C4-2B (cell line): ENCODE results near the gene FNDC3B.

Source experiments
- H3K27ac ChIP-seq: fragments of 450-650 bp; 2 replicates; pipeline ENCODE4 v1.5.1; 2017
- CTCF ChIP-seq: fragments of 450-650 bp; conservative IDR thresholded peaks from 2 replicates; pipeline ENCODE4 v1.5.1; 2017; ENCODE audit warnings: mild to moderate bottlenecking
- ZFX ChIP-seq: fragments of 450-650 bp; IDR thresholded peaks from 2 replicates; pipeline ENCODE4 v1.6.1; 2017

Gene FNDC3B

GRCh38 chr3:172084871-172085556 is 45.6 kb downstream of the FNDC3B start:
- no peak for TF ChIP-seq ZFX
- TF ChIP-seq CTCF = no peak
- no peak overlapping the region for H3K27ac ChIP-seq

- no peak overlapping the region for H3K27ac ChIP-seq
Observed at GRCh38 chr3:172085557-172085895, 46.1 kb downstream of the FNDC3B start.

GRCh38 chr3:172086071-172086470 is 46.7 kb downstream of the FNDC3B start:
- H3K27ac ChIP-seq = no peak overlapping the region
- no peak for TF ChIP-seq ZFX
- no peak for TF ChIP-seq CTCF

More at GRCh38 chr3:172085557-172085895, 46.1 kb downstream of the FNDC3B start:
- no peak for TF ChIP-seq CTCF
- no peak for TF ChIP-seq ZFX

- TF ChIP-seq ZFX = no peak
- no peak for TF ChIP-seq CTCF
- no peak overlapping the region for H3K27ac ChIP-seq
Observed at GRCh38 chr3:172087198-172087597, 47.8 kb downstream of the FNDC3B start.

- H3K27ac ChIP-seq = no peak overlapping the region
- TF ChIP-seq ZFX (no peak), CTCF (no peak)
Observed at GRCh38 chr3:172087602-172088580, 48.5 kb downstream of the FNDC3B start.

GRCh38 chr3:172089250-172089649 is 49.9 kb downstream of the FNDC3B start:
- TF ChIP-seq ZFX (no peak), CTCF (no peak)
- H3K27ac ChIP-seq = no peak overlapping the region

- TF ChIP-seq CTCF = no peak
- no peak for TF ChIP-seq ZFX
- no peak overlapping the region for H3K27ac ChIP-seq
Observed at GRCh38 chr3:172090035-172090434, 50.7 kb downstream of the FNDC3B start.
